Cortex of kidney (tissue), 1 donor: ENCODE data around the gene SGPL1.
A peak's percentile ranks its signal among the peaks of the same experiment; 100 is the strongest.
"Not testable (repeated sequence)": the region's sequence is repeated elsewhere in the genome, so short reads cannot be mapped to it uniquely, and the experiment has no call there.

Source experiments
- DNase-seq: peaks from one replicate; lab custom pipeline; 2025; lab: John Stamatoyannopoulos, UW

SGPL1 gene, protein sequence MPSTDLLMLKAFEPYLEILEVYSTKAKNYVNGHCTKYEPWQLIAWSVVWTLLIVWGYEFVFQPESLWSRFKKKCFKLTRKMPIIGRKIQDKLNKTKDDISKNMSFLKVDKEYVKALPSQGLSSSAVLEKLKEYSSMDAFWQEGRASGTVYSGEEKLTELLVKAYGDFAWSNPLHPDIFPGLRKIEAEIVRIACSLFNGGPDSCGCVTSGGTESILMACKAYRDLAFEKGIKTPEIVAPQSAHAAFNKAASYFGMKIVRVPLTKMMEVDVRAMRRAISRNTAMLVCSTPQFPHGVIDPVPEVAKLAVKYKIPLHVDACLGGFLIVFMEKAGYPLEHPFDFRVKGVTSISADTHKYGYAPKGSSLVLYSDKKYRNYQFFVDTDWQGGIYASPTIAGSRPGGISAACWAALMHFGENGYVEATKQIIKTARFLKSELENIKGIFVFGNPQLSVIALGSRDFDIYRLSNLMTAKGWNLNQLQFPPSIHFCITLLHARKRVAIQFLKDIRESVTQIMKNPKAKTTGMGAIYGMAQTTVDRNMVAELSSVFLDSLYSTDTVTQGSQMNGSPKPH

DNA sequence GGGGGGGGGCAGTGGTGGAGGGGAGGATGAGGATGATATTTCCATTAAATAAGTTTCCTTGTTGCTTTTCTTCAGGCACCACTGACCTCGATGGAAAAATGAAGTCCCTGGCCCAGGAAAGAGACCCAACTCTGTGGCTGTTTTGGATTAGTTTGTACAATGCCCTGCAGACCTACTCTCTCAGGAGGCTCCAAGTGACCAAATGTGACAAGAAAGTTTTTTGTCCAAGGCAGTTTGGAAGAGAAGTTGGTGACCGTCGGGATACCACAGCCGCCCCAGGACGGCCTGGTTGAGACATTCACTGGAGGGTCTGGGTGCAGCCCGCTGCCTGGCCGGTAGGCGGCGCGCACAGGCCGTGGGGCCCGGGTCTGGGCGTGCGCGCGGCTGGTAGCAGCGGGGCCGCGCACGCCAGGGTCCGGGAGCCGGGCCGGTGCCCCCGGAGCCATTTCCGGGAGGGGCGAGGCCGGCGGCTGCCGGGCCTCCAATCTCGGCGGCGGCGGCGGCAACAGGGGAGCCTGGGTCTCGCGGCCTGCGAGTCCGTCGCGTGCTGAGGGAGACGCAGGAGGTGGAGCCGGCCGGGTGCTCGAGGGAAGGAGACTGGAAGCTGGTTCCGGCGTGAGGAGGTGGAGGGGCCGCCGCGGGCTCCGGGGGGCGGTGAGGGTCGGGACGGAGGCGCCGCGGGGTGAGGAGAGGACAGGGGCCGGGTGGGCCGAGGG lies at the start of gene SGPL1:
Gene SGPL1, plus strand, starts transcription at position 445 of the 716 bp plus-strand sequence. CDS start 906 bp downstream, outside the sequence.
- peak; percentile 28 for DNase-seq

DNA sequence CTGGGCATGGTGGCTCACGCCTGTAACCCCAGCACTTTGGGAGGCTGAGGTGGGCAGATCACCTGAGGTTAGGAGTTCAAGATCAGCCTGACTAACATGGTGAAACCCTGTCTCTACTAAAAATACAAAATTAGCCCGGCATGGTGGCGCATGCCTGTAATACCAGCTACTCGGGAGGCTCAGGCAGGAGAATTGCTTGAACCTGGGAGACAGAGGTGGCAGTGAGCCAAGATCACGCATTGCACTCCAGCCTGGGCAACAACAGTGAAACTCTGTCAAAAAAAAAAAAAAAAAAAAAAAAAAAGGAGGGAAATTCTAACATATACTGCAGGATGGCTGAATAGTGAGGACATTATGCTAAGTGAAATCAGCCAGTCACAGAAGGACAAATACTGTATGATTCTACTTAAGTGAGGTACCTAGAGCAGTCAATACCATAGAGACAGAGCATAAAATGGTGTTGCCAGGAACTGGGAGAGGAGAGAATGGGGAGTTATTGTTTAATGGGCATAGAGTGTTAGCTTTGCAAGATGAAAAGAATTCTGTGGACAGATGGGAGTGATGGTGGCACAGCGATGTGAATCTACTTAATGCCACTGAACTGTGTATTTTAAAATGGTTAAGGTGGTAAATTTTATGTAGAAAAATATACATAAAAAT lies 47.6 kb upstream of the SGPL1 start:
- DNase-seq, result not testable (repeated sequence)

DNA sequence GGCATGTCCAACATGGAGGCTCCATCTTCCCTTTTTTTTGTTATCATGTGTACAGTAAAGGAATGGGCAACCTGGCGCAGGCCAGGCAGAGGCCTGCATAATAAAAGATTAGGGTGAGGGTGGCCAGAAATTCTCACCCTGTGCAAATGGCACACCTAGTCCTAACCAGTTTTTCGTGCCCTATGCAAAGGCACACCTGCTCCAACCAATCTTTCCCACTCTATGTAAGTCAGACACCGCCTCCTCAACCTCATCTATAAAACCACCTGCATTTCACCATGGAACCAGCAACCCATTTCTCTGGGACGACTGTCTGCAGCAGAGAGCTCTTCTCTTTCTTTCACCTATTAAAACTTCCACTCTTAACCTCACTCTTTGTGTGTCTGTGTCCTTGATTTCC lies 46.6 kb upstream of the SGPL1 start:
- no peak for DNase-seq

DNA sequence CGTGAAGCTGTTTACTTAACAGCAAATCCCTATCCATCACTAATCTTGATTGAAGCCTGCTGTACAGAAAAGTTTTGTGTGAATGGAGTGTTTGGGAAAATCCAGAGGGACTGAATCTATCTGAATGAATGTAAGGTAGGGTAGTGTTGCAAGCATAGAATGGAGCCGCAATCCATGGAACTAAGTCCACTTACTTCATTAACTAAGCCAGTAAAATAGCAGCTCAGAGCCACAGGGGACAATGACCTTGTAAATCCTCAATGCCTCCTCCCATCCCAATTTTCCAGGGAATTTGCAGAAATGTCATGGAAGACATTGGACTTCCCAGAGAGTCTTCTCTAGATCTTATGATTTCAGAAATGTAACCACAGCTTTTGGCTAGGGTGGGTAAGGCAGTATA lies 45.7 kb upstream of the SGPL1 start:
- DNase-seq, result no peak

DNA sequence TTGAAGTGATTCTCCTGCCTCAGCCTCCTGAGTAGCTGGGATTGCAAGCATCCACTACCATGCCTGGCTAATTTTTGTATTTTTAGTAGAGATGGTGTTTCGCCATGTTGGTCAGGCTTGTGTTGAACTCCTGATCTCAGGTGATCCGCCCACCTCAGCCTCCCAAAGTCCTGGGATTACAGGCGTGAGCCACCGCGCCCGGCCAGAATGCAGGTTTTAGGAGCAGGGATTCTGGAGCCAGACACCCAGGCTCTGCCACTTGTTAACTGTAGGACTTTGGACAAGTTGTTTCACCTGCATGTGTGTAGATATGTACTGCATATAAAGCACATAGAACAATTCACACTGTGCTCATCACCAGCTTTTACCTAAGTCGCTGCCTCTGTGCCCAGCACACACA lies 45.2 kb upstream of the SGPL1 start:
- DNase-seq, result not testable (repeated sequence)

DNA sequence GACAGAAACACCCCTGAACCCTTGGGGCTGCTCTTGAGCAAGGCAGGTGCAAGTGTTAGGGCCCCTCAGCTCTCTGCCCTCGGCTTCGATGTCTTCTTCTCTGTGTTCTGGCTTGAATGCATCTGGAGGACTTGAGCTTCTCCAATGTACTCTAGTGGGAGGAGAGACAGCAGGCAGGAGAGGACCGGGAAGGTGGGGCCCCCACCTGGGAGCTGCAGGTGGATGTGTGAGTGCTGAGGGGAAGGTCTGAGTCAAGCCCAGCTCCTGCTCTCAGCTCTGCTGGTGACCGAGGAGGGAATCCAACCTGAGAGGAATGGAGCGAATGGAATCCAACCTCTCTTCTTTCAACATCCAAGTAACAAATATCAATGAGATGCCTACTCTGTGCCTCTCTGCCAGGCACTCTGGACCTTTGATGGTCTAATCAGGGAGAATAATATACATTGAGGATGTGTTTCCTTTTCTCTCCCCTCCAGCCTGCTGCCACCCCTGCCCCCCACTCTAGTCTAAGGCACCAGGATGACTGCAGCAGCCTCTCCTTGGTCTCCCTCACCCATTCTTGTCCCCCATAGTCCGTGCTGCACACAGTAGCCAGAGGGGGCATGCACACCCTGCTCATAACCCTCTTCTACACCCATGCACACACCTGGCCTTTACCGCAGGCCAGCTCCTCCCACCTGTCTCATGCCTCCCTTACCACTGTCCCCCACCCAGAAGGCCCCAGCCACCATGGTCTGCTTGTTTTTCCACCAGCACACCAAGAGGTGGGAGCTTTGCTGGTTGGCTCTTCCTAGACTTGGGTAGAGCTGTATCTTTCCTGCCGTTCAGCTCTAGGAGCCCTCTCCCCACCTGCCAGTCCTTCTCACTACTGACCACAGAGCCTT lies 44.2 kb upstream of the SGPL1 start:
- no peak for DNase-seq

DNA sequence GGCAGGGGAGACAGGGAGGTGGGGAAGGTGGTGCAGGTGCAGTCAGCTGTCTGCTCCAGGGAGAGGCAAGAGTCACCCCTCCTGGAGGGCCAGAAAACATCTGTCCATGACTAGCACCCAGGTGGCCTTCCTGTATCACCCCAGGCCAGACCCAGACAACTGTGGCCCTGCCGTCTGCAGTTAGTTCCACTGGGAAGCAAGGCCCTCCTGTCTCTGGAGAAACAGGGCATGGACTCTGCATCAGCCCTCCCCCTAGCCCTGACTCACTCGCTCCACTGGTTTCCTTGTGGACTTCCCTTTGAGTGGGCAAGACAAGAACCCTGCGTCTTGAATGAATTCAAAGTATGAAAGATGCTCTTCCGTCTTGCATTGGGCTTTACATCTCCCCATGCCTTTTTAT lies 43.1 kb upstream of the SGPL1 start:
- DNase-seq, result no peak

DNA sequence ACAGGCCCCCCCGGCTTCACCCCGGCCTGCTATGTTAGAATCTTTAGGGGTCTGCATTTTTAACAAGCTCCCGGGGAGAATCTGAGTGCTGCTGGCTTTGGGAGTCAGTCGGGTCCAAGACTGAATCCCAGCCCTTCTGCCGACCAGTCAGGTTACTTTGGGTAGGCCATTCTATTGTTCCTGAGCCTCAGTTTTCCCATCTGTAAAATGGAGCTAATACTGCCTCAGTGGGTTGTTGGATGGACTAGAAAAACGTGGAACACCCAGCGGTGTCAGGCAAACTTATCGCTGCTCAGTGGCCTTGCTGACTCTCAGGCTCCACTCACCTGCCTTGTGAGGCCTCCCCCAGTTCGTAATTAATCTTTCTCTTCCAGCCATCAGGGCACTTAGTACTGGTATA lies 42.3 kb upstream of the SGPL1 start:
- no peak for DNase-seq

DNA sequence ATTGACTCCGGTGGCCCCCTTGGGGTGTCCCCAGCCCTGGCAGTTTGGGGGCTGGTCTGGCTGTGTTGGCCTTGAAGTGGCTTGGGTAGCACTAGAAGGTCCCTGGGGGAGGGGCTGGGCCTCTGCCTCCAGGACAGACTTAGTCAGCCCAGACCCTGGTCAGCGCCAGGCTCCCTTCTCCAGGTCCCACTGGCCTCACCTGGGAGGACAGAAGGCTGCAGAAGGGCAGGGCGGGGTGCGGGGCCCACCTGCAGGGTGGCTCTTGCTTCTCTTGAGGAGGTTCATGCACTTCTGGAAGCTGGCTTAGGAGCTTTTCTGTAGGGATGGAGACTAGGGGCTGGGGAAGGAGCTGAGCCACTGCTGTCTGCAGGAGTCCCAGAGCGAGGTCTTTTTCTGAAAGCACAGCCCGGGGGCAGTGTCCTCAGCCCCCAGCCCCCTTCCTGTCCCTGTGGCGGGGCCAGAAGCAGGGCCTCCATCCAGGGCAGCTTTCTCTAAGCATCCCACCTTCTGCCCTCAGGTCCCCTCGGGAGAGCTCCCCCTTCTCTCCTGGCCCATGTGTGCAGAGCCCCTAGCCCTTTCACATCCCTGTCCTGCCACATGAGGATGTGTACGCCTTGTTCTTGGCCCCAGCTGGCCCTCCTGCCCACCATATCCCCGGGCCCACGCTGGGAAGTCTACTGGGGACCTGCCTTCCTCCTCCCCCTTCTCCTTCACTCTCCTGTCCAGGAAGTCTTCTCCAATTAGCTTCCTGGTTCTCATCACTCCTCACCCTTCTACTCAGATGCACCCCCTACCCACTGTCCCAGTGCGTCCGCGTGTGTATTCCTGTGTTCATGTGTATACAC lies 41.6 kb upstream of the SGPL1 start:
- DNase-seq, result no peak

DNA sequence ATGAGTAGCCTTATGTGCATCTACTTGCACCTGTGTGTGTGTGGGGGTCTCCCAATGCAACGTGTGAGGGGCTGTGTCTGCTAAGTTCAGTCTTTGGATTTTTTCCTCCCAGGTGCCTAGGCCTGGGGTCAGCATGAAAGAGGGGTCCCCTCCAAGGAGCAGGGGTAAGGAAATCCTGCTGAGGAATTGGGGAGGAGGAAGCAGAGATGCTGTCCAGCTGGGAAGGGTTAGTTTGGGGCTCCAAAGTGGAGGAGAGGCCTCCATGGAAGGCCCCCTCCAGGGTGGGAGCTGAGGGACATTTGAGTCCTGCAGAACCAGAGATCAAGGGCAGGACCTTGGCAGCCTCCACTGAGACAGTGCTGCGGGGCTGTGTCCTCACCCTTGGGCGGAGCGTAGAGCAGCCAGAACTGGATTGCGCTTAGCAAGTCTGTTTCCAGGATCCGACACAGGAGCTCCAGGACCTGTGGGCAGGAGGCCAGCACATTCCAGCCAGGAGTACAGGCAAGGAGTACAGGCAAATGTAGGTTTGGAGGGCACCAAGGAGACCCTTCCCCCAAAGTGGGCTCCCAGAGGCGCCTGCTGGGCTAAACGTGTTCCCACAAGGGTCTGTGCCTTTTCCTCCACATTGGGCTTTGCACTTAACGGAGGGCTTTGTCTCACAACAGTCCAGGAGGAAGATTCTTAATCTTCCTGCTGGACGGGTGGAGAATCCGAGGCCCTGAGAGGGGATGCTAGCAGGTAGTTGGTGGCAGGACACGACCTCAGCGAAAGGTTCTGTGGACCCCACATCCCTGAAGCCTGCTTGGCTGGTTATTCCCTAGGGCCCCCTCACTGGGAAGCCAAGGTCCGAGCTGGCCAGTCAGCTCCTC lies 40.7 kb upstream of the SGPL1 start:
- DNase-seq, result no peak

DNA sequence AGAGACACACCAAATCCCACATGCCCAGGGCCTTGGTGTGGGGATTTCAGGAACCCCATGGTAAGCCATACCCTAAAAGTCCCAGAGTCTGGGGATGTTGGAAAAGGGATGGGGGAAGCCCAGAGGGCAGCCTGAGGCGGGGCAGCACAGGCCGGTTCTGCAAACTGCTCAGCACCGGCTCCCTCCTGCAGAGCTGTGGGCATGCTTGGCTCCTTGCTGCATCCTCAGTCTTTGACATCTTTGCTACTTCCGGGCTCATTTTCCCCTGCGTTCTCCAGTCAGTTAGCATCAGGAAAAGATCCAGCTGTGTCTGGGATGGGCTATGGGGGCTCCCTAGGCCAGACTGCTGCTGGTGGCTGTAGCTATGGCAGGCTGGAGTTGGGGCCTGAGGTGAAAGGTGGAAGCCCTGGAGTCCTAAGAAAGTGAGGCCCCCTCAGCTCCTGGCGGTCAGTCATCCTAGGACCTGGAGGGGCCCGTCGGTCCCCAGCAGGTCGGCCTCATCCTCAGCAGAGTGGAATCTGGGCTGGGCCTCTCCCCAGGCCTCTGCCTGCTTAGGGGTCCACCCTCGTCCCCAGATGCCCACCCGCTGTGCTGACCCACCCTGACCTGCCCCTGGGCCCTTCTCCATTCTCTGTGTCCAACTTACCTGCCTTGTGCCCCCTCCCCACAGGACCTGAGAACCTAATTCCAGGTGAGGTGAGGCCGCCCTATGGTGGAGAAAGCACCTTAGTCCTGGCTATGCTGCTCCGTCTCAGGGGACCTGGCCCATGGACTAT lies 39.9 kb upstream of the SGPL1 start:
- DNase-seq, result no peak

DNA sequence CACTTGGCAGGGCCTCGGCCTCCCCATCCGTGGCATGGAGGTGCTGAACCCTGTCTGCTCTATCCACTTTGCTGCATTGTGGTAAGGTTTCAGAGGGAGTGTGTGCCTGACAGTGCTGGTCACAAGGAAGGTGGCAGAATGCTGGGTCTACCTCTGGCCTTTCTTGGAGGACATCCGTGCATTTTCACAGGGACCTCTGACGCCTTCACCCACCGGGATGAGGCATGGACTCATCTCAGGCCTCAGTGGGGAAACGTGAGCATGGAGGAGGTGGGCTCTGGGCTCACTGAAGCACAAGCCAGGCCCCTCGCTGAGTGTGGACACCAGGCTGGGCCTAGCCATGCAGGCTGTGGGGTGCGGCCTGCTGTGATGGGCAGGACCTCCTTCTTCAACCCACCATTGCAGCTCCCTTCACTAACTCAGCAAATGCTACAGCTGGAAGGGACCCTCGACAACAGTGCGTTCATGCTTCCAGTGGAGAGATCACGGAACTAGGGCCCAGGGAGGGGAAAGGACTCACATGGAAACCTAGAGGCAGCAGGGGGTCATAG lies 39.2 kb upstream of the SGPL1 start:
- no peak for DNase-seq

DNA sequence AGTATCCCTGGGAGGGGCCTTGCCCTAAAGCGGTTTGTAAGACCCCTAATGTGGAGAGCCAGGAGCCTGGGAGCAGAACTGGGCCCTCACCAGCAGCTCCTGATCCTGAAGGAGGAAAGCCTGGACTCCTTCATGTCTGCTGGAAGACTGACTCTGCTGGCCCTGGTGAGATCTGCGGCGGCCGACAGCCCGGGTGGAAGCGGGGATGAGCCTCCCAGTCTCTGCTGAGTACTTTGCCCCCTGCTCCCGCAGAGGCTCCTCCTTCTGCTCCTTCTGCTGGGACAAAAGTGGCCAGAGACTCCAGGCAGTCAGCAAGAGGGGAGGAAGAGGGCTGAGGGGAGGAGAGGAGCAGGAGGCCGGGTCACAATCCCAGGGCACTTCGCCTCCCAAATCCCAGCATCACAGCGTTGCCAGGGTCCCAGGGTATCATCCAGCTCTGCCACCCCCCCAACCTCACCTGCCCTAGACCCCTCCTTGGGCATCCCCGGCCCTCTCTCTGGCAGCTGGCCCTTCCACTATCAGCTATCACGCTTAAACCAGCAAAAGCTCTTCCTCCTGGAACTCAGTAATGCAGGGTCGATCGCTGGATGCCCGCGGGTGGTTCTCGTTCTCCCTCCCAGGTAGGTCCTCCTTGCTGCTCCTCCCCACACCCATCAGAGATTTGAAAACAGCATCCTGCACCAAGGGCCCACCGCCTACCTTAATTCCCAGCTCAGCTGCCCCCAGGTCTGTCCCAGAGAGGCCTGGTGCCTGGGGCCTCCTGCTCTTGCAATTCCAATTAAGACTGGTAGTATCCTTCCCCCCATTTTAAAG lies 38.5 kb upstream of the SGPL1 start:
- no peak for DNase-seq

DNA sequence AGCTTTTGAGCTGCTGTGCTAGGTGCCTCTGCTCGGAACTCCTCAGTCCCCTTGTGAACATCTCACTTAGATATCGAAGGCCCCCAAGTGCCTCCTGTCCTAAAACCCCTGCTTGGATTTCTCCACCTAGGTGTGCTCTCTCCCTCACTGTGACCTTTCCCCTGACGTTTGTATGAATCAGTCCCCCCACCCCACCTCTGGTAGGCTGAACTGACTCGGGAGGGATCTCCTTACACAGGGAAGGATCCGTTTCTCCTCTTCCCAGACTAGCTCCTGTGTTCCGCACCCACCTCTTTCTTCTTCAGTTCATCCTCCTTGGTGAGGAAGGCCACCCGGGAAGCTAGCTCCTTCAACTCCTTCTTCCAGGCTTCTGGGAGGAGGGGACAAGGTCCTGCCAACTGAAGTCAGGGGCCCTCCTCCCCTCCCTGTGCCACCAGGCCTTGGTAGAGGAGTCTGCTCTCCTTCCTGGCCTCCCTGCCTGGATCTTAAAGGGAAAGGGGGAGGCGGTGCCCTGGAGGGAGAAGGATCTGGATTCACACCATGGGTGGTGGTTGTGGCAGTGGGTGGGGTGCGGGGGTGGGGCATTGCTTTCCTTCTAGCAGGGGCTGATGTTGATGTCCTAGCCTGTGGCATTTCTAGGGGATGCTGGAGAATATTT lies 37.4 kb upstream of the SGPL1 start:
- no peak for DNase-seq

DNA sequence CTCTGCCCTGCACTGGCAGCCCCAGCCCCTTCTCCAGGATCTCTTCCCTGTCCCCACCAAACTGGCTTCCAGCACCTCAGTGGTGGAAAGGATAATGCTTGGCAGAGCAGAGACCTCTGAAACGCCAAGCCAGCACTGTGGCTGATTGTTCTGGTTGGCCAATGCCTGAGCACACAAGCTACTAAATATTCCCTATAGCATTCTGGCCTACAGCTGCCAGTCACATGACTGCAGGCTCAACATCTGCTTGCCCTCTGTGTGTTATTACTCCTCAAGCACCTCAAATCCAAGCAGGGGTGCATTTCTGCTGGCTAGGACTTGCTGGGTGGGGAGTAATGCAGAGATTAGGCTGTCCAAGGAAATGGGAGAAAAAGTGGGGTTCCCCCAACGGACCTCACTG lies 36.7 kb upstream of the SGPL1 start:
- DNase-seq, result no peak

DNA sequence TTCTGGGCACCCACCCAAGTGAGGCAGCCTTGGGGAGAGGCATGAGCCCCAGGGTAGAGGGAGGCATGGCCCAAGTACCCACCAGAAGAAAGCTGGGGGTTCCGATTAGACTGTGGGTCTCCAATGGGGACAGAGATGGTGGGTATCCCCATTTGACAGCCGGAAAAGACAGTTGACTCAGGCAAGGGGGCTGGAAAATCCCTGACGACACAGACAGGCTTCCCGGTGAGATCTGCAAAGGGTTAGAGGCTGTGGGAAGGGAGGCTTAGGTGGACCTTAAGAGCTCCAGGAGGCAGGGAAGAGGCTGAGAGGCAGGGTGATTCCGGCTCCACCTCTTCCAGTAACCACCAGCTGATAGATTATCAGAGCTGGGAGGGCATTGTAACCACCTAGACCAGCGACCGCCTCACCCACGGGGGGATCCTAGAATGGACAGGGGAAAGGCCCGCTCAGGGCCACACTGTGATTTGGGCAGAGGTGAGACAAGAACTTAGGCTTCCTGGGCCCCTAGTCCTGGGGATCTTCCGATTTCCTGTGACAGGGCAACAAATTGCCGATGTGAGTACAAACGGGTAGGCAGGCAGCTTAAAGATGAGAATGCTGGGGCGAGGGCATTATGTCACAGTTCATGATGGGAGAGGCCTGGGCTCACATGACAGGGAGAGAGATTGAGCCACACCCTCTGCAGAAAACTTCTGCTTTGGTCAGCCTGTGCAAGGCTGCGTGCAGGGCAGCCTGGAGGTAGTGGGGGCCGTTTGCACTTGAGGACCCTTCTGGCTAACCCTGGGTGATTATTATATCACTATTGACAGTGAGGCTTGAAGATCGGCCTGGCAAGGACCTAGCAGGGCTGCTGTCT lies 36.0 kb upstream of the SGPL1 start:
- no peak for DNase-seq
